NCI-H446 (cell line): ENCODE results near the gene MYRF.

Source experiments
- DNase-seq, 2 experiments: peaks; one replicate each; lab custom pipeline; 2025; lab: John Stamatoyannopoulos, UW

MYRF gene

DNA sequence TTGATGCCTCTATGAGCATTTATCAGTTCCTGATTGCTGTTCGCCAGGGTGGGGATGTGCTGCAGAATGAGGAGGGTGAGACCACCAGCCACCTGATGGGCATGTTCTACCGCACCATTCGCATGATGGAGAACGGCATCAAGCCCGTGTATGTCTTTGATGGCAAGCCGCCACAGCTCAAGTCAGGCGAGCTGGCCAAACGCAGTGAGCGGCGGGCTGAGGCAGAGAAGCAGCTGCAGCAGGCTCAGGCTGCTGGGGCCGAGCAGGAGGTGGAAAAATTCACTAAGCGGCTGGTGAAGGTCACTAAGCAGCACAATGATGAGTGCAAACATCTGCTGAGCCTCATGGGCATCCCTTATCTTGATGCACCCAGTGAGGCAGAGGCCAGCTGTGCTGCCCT, 43.0 kb downstream of the MYRF start:
- no peak for DNase-seq

DNA sequence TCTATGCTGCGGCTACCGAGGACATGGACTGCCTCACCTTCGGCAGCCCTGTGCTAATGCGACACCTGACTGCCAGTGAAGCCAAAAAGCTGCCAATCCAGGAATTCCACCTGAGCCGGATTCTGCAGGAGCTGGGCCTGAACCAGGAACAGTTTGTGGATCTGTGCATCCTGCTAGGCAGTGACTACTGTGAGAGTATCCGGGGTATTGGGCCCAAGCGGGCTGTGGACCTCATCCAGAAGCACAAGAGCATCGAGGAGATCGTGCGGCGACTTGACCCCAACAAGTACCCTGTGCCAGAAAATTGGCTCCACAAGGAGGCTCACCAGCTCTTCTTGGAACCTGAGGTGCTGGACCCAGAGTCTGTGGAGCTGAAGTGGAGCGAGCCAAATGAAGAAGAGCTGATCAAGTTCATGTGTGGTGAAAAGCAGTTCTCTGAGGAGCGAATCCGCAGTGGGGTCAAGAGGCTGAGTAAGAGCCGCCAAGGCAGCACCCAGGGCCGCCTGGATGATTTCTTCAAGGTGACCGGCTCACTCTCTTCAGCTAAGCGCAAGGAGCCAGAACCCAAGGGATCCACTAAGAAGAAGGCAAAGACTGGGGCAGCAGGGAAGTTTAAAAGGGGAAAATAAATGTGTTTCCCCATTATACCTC, 43.6 kb downstream of the MYRF start:
- no peak for DNase-seq

DNA sequence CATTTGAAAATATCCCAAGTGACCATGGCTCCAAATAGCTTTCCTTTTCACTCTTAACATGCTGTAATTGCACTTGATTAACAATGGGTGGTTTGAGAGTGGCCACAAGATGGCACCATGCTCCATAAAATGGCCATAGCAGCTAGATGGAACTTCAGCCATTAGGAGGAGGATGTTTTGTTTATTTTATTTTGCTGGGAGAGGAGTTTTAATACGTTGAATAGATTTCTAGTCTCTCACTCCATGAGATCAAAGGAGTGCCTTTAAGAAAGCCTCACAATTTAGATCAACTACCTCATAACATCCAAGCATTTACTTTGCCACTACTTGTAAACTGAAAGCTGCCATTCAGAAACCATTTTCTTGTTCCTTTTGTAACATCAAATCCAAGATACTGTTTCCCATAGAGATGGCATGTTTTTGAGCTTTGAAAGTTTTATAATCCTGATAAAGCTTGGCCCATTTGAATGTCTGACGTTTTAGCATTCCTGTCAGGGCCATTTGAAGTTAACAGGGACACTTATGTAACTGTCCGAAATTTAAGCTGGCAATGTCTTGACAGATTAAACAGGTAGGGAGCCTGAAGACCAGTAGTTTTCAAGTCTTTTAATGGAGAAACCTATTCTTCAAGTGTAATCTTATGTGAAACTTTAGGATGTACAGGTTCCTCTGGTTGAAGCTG, 45.0 kb downstream of the MYRF start:
- DNase-seq: peak; percentile 75 to 88

DNA sequence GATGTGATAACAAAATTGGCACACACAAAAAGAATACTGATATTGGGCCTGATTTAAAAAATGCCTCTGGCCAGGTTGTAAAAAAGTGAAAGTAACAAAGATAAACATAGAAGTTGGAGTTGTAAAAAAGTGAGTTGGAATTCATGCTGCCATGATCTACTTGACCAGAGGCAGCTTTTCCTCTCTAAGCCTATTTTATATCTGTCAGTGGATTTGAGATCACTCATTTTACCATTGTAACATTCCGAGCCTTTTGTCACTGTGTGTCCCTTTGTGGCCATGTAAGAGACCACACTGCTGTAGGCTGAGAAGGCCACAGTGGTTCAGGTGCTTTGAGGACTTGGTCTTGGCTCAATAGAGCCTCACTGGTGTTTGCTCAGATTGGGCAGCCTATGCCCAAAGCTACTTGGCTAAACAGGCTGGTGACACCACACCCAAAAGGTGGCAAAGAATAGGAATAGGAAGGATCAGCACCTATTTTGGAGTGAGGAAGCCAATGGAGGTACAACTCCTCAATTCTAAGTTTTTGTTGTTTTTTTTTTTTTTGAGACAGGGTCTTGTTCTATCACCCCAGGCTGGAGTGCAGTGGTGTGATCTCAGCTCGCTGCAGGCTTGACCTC, 47.3 kb downstream of the MYRF start:
- DNase-seq: no peak

DNA sequence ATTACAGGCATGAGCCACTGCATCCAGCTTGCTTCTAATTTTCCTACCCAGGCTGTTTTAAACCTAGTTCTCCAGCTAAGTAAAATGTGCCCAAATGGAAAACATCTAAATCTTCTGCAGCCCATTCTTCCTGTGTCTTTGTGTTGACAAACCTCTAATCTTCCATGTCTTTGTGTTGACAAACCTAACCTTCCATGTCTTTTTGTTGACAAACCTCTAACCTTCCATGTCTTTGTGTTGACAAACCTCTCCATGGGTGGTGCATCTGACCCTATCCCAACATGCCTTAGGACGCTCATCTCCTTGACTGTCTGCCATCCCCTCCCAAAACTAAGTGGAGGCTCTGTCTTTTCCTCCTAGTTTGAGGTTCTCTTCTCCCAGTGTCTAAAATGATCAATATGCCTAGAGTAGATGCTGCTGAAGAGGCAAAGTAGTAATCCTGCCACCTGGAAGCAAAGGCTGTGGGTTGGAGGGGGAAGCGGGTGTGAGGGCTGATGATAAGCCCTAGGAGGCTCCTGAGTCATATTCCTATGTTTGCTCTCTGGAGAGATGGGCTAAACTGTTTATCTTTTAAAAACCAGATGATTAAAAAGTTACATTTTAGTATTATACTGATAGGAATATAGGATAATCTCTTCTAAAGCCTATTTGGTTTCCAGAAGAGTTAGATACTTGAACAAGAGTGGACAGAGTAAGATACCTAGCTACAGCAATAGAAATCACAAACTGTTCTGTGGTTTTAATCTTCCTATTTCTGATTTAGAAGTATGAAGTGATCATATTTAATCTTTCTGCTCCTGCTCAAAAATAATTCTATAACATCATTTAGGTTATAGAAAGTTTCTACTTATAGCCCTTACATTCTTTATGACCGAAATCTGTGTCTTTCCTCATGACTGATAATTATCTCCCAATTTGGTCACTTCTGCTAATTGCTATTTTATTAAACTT, 48.2 kb downstream of the MYRF start:
- no peak for DNase-seq

DNA sequence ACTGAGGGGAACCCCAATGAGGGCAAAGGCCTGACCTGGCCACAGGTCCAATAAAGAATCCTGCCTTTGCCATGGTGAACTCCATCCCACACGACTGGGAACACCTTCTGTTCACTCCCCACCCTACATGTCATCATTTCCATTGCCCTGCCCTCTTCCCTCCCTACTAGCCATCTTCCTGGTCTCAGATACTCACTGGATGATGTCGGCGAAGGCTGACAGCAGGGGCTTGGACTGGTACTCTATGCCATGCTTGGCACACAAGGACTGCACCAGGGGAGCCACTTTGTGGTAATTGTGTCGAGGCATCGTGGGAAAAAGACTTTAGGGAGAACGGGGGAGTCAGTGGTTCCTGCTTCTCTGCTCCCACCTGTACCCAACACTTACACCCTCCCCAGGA, 50.2 kb downstream of the MYRF start:
- DNase-seq: no peak

DNA sequence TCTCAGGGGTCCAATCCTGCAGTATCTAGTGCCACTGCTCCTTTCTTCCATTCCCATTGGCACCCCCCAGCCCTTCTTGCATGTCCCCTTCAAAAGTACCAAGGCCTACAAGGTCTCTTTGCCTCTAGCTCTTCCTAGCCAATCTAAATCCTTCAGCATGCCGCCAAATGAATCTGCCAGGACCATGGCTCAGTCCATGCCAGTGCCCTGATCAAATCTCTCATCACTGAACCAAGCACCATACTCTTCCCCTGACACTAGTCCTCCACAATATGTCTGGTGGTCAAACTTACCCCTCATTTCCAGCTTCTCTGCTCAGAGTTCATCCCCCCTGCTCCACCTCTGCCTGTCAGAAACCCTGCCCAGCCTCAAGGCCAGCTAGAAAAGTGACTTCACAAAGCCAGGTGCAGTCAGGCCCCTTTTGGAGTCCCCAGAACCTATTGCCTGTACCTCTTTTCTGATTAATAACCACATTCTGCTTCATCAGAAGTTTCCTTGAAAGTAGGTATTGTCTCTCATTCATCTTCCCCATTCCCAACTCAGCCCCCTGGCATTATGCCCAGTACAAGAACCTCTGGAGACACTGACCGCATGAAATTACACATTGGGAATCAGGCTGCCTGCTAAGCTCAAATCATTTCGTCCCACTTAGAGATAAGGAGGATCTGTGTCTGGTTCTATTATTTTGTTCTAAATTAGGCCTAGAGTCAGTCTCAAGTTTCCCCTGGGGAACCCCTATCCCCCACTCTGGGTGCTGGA, 51.6 kb downstream of the MYRF start:
- no peak for DNase-seq

DNA sequence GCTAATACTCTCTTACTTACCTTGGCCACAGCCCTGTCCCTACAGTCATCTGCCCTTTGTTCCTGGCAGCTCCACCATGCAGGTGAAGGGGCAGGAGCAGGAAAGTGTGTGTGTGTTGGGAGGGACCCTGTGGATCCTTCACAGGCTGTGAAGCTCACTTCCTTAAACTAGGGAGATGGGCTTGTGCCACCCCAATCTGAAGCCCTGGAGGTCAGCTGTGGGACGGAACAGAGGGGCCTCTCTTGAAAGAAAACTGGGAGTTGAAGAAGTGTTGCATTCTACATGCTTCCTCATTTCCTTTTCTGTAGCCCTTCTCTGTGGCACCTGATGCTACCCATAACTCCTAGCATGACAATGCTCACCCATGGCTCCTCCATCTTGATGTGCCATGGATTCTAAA, 52.7 kb downstream of the MYRF start:
- DNase-seq: no peak

DNA sequence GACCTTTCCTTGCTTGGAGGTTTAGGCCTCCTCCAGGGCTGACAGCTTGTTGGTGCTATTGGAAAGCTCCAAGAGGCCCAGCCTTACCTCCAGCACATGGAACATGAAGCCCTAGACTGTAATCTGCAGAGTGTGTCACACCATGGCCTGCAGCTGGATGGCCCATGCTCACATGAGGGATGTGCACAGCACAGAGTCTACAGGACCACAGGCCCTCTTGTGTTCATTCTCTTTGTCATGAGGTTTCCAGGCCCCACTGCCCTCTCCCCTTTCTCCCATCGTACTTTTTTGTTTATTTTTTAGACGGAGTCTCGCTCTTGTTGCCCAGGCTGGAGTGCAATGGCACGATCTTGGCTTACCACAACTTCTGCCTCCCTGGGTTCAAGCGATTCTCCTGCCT, 54.3 kb downstream of the MYRF start:
- DNase-seq: no peak

DNA sequence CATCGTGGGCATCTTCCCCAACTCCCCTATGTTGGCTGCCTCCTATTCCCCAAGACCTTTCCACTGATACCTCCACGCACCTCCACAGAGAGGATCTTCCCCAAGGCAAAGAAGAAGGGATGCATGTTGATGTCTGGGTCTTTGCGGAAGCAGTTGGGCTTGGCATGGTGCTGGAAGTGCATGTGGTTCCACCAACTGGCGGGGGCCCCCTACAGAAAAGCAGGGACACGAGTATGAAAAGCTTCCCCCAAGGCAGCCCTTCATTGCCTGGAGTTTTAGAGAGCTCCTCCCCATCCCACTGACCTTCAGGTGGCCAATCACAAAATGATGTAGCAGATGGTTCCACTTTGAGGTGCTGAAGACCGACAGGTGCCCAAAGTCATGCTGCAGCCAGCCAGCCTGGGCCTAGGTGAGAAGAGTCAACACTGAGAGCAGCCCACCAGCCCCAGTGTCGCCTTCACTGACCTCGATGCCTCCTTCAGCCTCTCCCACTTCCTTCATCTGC, 58.3 kb downstream of the MYRF start:
- DNase-seq: no peak

DNA sequence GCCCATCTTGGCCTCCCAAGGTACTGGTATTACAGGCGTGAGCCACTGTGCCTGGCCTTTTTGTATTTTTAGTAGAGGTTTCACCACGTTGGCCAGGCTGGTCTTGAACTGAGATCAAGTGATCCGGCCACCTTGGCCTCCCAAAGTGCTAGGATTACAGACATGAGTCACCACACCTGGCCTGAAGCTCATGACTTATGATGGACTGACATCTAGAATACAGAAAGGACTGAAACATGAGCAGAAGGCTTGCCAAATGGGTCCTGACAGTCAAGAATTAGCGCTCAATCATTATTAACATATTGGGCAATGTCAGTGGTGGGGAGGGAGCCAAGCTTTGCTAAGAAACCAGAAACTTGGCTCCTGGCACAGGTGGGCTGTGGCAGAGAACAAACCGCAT, 59.4 kb downstream of the MYRF start:
- DNase-seq: no peak

DNA sequence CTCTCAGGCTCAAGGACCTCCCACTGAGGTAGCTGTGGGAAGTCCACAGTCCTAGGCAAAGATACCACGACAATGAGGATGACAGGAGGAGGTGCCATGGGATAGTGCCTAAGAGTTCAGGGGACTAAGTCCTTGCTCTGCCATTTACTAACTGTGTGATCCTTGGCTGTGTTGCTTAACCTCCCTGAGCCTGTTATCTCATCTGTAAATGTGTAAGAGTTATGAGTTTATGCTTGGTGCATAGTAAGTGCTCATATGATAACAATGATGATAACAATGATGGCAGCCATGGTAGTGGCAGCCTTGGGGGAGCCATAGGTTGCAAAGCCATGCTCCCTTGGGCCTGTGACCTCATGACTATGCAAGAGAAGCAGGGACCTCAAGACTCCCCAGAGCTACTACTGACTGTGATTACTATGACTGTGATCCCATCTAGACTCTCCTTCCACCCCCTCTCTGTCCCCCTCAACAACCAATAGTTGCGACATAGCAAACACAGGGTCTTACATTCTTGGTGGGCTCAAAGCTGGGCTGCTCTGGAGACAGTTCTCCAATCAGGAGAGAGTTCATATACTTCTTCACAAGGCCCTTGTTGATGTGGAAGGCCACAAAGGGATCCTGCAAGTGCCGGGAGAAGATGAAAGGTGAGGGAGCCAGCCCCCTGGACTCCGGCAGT, 60.4 kb downstream of the MYRF start:
- no peak for DNase-seq

DNA sequence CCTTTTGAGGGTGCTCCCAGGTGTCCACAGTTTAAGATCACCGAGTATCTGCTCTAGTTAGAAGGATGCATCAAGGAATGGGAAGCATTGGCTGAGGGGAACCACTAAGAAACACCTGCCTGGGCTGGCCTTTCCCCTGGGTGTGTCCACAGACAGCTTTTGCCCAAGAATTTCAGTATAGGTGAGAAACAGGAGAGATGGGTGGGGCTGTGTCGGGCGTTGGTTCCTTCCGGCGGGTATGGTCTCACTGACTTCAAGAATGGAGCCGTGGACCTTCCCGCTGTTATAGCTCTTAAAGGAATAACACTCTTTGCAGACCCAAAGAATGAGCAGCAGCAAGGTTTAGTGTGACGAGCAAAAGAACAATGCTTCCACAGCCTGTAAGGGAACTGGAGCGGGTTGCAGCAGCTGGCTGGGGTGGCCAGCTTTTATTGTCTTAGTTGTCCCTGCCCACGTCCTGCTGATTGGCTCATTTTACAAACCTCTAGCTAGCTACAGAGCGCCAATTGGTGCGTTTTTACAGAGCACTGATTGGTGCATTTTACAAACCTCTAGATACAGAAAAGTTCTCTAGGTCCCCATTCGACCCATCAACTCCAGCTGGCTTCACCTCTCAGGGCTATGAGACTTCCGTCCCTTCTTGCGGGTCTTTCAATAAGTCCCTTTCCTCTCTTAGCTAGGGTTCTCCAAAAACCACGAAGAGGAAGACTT, 62.0 kb downstream of the MYRF start:
- no peak for DNase-seq

DNA sequence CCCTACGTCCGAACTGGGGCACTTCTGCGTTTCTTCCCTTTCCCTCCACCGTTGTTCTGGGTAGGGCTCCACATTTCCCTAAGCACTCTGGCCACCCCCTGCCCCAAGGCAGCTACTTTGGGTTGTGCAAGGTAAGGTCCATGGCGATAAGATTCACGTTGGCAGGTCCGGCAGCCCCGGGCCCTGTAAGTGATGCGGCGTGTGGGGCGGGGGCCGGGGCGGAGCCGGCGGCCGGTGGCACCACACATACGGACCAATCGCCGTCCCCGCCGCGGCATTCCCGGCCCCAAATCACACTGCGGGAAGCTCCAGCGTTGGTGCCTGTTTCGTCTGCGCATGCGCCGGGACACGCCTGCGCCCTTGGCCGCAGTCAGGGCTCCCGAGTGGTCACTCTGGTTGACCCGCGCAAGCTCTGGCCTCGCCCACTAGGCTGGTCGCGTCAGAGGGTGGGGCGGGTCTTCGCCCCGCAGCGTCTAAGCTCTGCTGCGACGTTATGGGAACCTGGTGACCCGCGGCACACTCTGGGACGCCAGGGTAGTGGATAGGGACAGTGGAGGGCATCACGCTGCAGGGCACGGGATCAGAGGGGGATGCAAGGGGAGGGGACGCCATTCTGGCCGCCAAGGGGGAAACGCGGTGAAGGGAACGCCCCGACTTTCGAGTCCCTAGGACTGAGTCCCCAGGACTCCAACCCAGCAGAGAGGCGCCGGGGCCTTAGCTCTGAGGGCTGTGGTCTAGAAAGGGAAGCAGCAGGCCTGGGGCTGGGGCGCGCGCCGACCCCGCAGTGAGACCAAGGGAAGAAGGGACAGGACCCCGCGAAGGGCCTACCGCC, 62.7 kb downstream of the MYRF start:
- no peak for DNase-seq

DNA sequence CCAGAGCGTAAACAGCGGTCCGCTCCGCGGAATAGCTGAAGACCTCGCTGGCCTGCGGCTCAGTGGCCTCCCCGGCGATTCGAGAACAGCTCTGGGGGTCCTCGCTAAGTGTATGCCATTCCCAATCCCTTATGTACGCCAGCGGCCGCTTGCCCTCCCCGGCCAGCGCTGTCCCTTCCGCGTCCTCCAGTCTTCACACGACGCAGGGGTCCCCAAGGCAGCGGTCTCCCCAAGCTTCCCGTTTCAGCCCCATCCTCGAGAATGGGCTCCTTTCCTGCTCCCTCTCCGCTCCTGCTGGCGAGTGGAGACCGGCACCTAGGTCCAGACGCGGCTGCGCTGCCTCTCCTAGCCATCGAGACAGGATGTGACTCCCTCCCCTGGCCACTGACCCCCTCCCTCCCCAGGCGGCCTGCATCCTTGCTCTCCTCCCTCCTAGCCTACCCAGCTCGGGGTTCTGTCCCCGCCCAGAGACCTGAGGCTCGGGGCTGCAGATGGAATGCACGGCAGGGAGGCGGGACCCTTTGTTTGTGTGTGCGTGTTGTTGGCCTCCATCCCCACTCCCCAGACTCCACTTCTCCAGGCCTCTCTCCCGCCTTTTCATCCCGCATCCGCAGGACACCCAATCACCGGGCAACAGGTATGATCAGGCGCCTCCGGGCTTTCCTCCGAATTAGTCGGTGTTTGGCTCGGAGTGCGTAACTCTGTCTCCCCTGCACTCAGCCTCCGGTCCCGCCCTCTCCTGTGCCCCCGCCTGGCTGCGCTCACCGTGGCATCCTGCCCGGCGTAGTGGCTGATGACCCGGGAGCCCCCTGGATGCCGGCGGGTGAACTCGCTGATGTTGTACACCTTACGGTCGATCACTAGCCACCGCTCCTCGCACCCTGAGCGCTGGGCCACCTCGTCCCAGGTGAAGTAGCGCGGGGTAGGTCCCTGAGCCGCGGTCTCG, 63.6 kb downstream of the MYRF start:
- peak in 1 of 2 experiments; percentile 64 for DNase-seq

DNA sequence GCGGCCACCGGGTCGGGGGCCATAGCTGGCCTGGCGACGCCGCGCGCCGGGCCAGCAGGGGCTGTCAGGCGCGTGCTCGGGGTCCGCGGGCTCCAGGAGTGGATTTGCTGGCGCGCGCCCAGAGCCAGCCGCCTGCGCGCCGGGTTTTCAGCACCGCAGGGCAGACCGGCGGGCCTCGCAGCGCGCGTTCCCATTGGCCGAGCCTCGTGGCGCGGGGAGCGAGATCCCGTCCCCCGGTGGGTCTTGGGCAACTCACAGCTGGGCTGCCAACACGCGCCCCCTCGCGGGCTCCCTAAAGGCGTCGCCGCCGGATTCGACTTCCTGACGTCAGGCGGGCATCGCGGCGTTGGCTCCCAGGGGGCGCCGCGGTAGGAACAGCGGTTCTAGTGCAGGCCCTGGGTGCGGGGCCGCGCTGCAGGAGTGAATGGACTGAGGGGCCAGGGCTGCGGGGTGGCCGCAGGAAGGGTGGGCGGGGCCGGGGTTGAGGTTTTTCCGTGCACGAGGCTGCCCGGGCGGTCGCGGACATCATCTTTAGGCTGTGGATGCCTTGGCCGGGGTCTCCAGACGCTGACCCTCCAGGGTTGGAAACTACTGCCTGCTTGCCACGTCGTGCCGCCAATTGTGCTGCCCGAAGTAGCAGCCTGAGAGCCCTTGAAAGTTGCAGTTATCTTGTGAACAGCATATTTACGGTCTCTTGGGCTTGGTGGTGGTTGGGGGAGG, 64.5 kb downstream of the MYRF start, which contains the start of gene FADS1:
FADS1 (minus strand) TSS at position 268 of the 720 bp plus-strand sequence; CDS start at position 194, 74 bp downstream.
- DNase-seq: peak; percentile 95 to 98

DNA sequence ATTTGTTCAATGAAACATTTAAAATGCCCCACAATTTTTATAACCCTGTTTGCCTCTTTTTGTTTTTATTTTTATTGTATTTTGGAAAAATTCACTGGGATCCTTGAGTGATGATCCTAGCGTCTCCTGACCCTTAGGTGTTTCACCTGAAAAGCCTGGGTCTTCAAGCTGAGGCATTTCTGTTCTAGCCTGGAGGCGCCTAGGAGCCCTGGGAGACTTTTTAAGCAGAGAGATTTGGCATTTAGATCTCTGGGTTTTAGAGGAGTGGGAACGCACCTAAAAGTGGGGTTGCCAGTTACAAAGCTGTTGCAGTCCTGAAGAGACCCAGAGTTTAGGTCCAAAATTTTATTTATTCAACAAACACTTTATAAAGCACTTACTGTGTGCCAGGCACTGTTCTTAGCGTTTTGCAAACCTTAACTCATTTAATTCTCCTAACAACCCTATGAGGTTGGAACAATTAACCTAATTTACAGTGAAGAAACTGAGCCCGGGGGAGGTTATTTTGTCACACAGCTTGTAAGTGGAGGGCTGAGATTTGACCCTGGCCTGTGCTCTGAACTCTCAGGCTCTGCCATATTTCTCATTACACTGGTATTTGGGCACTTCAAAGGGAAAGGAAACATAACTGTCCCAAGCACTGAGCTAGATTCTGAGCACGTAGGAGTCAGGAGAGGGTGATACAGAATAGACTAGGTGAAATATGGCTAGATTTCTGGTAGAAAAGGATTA, 65.2 kb downstream of the MYRF start:
- DNase-seq: no peak
